Lower leg skin (tissue), 3 donors: Measurements from ENCODE around the gene GRID2.

ENCODE experiments used
- POLR2A ChIP-seq, 2 donors: fragments of 450-650 bp; IDR thresholded peaks; one replicate each; pipeline ENCODE4 v1.6.1; 2016 to 2017; ENCODE audit warnings: antibody characterized with exemption in 2 of 2, mild to moderate bottlenecking in 1 of 2, moderate library complexity in 1 of 2
- TF ChIP-seq, protein P1 (sequence below), 3 donors: fragments of 450-650 bp; IDR thresholded peaks; one replicate each; pipeline ENCODE4 v1.5.1; 2016; ENCODE audit warnings: antibody characterized with exemption in 3 of 3, mild to moderate bottlenecking in 3 of 3, moderate library complexity in 2 of 3

GRCh38 chr4:92262371-92262770 is 41.4 kb upstream of the GRID2 start:
- TF ChIP-seq, protein P1, sequence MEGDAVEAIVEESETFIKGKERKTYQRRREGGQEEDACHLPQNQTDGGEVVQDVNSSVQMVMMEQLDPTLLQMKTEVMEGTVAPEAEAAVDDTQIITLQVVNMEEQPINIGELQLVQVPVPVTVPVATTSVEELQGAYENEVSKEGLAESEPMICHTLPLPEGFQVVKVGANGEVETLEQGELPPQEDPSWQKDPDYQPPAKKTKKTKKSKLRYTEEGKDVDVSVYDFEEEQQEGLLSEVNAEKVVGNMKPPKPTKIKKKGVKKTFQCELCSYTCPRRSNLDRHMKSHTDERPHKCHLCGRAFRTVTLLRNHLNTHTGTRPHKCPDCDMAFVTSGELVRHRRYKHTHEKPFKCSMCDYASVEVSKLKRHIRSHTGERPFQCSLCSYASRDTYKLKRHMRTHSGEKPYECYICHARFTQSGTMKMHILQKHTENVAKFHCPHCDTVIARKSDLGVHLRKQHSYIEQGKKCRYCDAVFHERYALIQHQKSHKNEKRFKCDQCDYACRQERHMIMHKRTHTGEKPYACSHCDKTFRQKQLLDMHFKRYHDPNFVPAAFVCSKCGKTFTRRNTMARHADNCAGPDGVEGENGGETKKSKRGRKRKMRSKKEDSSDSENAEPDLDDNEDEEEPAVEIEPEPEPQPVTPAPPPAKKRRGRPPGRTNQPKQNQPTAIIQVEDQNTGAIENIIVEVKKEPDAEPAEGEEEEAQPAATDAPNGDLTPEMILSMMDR (IDR thresholded peaks at IDR 0.05), result no peak
- no peak for TF ChIP-seq POLR2A (IDR thresholded peaks at IDR 0.05)
